HepG2 (cell line): Measurements from ENCODE around the gene NRSN2. TPM values are rescaled to one million over a fixed set of nuclear protein-coding genes. Genes with fewer than 3 reads are reported as not detected.

Experiments used
- ARID3A ChIP-seq: IDR thresholded peaks from 2 replicates; pipeline ENCODE4 v1.6.1; 2012; ENCODE audit warnings: low read depth, low read length, improper control_type of control experiment
- ATF1 ChIP-seq: IDR thresholded peaks from 2 replicates; pipeline ENCODE4 v1.6.1; 2016; ENCODE audit warnings: mild to moderate bottlenecking, control low read depth
- EED ChIP-seq: sonication (generic); formaldehyde crosslinking; IDR thresholded peaks from 2 replicates; pipeline ENCODE4 v1.5.0; 2020; ENCODE audit warnings: mild to moderate bottlenecking, missing genetic modification reagents
- EHMT2 ChIP-seq: fragments of 200-600 bp; sonication (generic); IDR thresholded peaks from 2 replicates; pipeline ENCODE4 v1.7.0; 2017; ENCODE audit warnings: antibody characterized with exemption, low read depth, low read length, borderline replicate concordance
- ELF3 ChIP-seq: IDR thresholded peaks from 2 replicates; pipeline ENCODE4 v1.6.1; 2016; ENCODE audit warnings: missing genetic modification reagents, missing compliant biosample characterization
- ELK4 ChIP-seq: sonication (generic); formaldehyde crosslinking; IDR thresholded peaks from 2 replicates; pipeline ENCODE4 v1.9.0; 2021; ENCODE audit warnings: missing genetic modification reagents, borderline replicate concordance
- FOXK1 ChIP-seq: sonication (generic); formaldehyde crosslinking; IDR thresholded peaks from 2 replicates; pipeline ENCODE4 v1.4.0; 2020; ENCODE audit warnings: low read depth, missing genetic modification reagents, borderline replicate concordance
- ISL2 ChIP-seq: sonication (generic); formaldehyde crosslinking; IDR thresholded peaks from 2 replicates; pipeline ENCODE4 v1.5.0; 2020; ENCODE audit warnings: missing genetic modification reagents
- NFIB ChIP-seq: sonication (generic); formaldehyde crosslinking; IDR thresholded peaks from 2 replicates; pipeline ENCODE4 v1.9.0; 2021; ENCODE audit warnings: missing genetic modification reagents, mild to moderate bottlenecking, borderline replicate concordance
- NFKBIZ ChIP-seq: IDR thresholded peaks from 2 replicates; pipeline ENCODE4 v1.6.1; 2018; ENCODE audit warnings: missing genetic modification reagents, missing compliant biosample characterization
- PAX8 ChIP-seq: sonication (generic); formaldehyde crosslinking; IDR thresholded peaks from 2 replicates; pipeline ENCODE4 v1.8.0; 2022; ENCODE audit warnings: mild to moderate bottlenecking, missing genetic modification reagents, borderline replicate concordance
- PRMT3 ChIP-seq: sonication (generic); formaldehyde crosslinking; IDR thresholded peaks from 2 replicates; pipeline ENCODE4 v1.8.1; 2022; ENCODE audit warnings: low read depth, mild to moderate bottlenecking, moderate library complexity, missing genetic modification reagents, borderline replicate concordance
- PRPF4 ChIP-seq: fragments of 200-400 bp; formaldehyde crosslinking; IDR thresholded peaks from 2 replicates; pipeline ENCODE4 v1.6.1; 2016; ENCODE audit warnings: low read length, low read depth; ENCODE audit not compliant: poor library complexity, severe bottlenecking
- RBFOX2 ChIP-seq: fragments of 200-400 bp; formaldehyde crosslinking; IDR thresholded peaks from 2 replicates; pipeline ENCODE4 v1.6.1; 2017; ENCODE audit warnings: low read depth, mild to moderate bottlenecking, low read length
- SMAD9 ChIP-seq: sonication (generic); formaldehyde crosslinking; IDR thresholded peaks from 2 replicates; pipeline ENCODE4 v1.5.1; 2020; ENCODE audit warnings: mild to moderate bottlenecking, missing genetic modification reagents
- SMARCE1 ChIP-seq: fragments of 450-650 bp; IDR thresholded peaks from 2 replicates; pipeline ENCODE4 v1.6.1; 2017; ENCODE audit warnings: borderline replicate concordance
- STAT5B ChIP-seq: sonication (generic); formaldehyde crosslinking; IDR thresholded peaks from 2 replicates; pipeline ENCODE4 v1.4.0; 2020; ENCODE audit warnings: missing genetic modification reagents
- U2AF2 ChIP-seq: fragments of 200-400 bp; formaldehyde crosslinking; IDR thresholded peaks from 2 replicates; pipeline ENCODE4 v1.6.1; 2017; ENCODE audit warnings: low read depth, mild to moderate bottlenecking, low read length
- ZMAT5 ChIP-seq: sonication (generic); formaldehyde crosslinking; IDR thresholded peaks from 2 replicates; pipeline ENCODE4 v1.5.0; 2020; ENCODE audit warnings: mild to moderate bottlenecking, low read depth, missing genetic modification reagents, borderline replicate concordance
- ZNF317 ChIP-seq: sonication (generic); formaldehyde crosslinking; IDR thresholded peaks from 2 replicates; pipeline ENCODE4 v1.5.0; 2020; ENCODE audit warnings: mild to moderate bottlenecking, missing genetic modification reagents
- ZNF34 ChIP-seq: sonication (generic); formaldehyde crosslinking; IDR thresholded peaks from 2 replicates; pipeline ENCODE4 v1.4.0; 2020; ENCODE audit warnings: mild to moderate bottlenecking, missing genetic modification reagents, borderline replicate concordance
- ZNF543 ChIP-seq: sonication (generic); formaldehyde crosslinking; IDR thresholded peaks from 2 replicates; pipeline ENCODE4 v1.4.0; 2020; ENCODE audit warnings: mild to moderate bottlenecking, missing genetic modification reagents
- ZNF670 ChIP-seq: sonication (generic); formaldehyde crosslinking; IDR thresholded peaks from 2 replicates; pipeline ENCODE4 v1.8.0; 2022; ENCODE audit warnings: mild to moderate bottlenecking, missing genetic modification reagents, borderline replicate concordance
- ZNF75D ChIP-seq: sonication (generic); formaldehyde crosslinking; IDR thresholded peaks from 2 replicates; pipeline ENCODE4 v1.8.1; 2023; ENCODE audit warnings: missing genetic modification reagents, mild to moderate bottlenecking, borderline replicate concordance
- ZNF850 ChIP-seq: sonication (generic); formaldehyde crosslinking; conservative IDR thresholded peaks from 2 replicates; pipeline ENCODE4 v1.9.0; 2021; ENCODE audit warnings: mild to moderate bottlenecking, missing genetic modification reagents
- polyA plus RNA-seq, 8 experiments: library from polyadenylated mRNA; depleted of rRNA in 3 of 8; stranded (reverse) in 7 of 8; unstranded in 1 of 8; fragments of >200 nt; fragmentation: Illumina TruSeq in 4 of 8; extraction: Trizol in 4 of 8; gene quantifications; 2 replicates each; pipeline versions ENCODE4 v1.2.1 to v1.2.3, GENCODE V29; 2011 to 2016; ENCODE audit warnings: low read depth in 4 of 8, missing spikeins in 1 of 8, mixed read lengths in 1 of 8; ENCODE audit not compliant: insufficient read depth in 1 of 8
- total RNA-seq, 5 experiments: library from RNA; depleted of rRNA; stranded (reverse); fragments of >200 nt; fragmentation: Illumina TruSeq; extraction: Trizol; gene quantifications; 2 replicates each; pipeline ENCODE4 v1.2.3, GENCODE V29; 2016; ENCODE audit warnings: low read depth in 1 of 5
- TF ChIP-seq, protein P1 (sequence below), 2 experiments: sonication (generic) in 1 of 2; formaldehyde crosslinking in 1 of 2; IDR thresholded peaks; 2 replicates each; pipeline versions ENCODE4 v1.5.1 to v1.6.1; 2011 to 2020; ENCODE audit warnings: borderline replicate concordance in 1 of 2, low read depth in 1 of 2, low read length in 1 of 2, mild to moderate bottlenecking in 1 of 2, missing genetic modification reagents in 1 of 2, moderate library complexity in 1 of 2

NRSN2 gene
- total and polyA plus RNA-seq, 2 of the 13 experiments (the other 11 are each of a cell fraction or from before 2014, with no cell fraction given) = 32.3 to 49.4 TPM

DNA sequence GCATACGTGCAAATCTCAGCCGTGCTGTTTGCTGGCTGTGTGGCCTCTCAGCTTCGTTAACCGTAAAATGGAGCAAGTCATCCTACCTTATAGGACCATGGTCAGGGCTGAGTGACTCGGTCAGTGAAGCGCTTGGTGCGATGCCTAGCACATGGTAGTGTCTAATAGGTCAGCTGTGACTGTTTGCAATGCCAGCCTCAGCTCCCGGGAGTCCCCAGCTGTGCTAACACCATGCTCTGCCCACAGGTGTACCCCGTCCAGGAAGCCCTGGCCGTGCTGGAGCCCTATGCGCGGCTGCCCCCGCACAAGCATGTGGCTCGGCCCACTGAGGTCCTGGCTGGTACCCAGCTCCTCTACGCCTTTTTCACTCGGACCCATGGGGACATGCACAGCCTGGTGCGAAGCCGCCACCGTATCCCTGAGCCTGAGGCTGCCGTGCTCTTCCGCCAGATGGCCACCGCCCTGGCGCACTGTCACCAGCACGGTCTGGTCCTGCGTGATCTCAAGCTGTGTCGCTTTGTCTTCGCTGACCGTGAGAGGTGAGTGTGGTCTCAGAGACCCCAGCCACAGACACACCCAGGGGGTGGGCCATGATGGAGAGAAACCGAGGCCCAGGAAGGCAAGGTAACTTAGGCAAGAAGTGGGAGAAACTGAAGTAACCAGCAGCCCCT, 44.3 kb downstream of the NRSN2 start (continued):
- TF ChIP-seq ZMAT5 (CRISPR knock-in tag) (no peak), ATF1 (CRISPR knock-in tag) (no peak), U2AF2 (no peak), ZNF850 (CRISPR knock-in tag) (no peak), ZNF317 (CRISPR knock-in tag) (no peak), ZNF543 (no peak), SMAD9 (CRISPR knock-in tag) (no peak), ZNF34 (CRISPR knock-in tag) (no peak), ELF3 (CRISPR knock-in tag) (no peak), ZNF670 (CRISPR knock-in tag) (no peak), PRPF4 (no peak), EED (no peak), NFKBIZ (CRISPR knock-in tag) (no peak), ARID3A (no peak), ZNF75D (no peak), FOXK1 (CRISPR knock-in tag) (no peak), SMARCE1 (no peak), ISL2 (CRISPR knock-in tag) (no peak), EHMT2 (no peak), RBFOX2 (peak; percentile 89), ELK4 (no peak), STAT5B (CRISPR knock-in tag) (no peak), PAX8 (CRISPR knock-in tag) (no peak), NFIB (CRISPR knock-in tag) (0 out of 2 replicates have a peak, but pooled peaks have one; percentile 50), PRMT3 (CRISPR knock-in tag) (no peak)
- TF ChIP-seq, protein P1, sequence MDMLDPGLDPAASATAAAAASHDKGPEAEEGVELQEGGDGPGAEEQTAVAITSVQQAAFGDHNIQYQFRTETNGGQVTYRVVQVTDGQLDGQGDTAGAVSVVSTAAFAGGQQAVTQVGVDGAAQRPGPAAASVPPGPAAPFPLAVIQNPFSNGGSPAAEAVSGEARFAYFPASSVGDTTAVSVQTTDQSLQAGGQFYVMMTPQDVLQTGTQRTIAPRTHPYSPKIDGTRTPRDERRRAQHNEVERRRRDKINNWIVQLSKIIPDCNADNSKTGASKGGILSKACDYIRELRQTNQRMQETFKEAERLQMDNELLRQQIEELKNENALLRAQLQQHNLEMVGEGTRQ (IDR thresholded peaks at IDR 0.05; ENCODE audit: low read depth, low read length) = no peak
- TF ChIP-seq, protein P1 (CRISPR knock-in tag; IDR thresholded peaks at IDR 0.05; ENCODE audit: borderline replicate concordance) = 0 out of 2 replicates have a peak, but pooled peaks have one; percentile 3
